ENCODE data around the gene MVB12B.

Gene MVB12B

DNA sequence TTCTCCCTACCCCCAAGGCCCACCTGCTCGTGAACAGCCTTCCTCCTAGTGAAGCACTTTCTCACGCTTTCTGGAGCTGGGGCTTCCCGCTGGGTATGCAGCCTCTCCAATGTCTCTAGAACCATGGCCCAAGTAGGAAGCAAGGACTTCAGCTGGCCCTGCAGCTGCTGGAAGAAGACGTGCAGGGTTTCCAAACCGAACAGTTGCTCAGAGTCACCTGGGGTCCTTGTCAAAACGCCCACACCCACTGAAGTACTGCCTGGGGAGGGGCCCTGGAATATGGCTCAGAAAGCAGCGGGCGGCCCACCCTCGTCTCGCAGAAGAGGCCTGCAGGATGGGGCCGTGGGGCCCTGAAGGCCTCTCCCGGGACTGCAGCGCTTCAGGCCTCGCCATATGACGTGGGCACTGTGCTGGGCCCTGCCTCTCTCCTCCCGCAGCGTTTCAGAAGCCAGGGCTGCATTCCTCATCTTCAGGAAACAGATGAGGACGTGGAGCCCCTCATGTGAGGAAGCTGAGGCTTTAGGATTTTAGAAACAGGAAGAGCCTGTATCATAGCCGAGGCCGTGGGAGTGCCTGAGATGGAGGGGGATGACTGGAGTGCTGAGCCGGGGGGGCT lies 171.1 kb downstream of the MVB12B start:
- no peak for DNase-seq

DNA sequence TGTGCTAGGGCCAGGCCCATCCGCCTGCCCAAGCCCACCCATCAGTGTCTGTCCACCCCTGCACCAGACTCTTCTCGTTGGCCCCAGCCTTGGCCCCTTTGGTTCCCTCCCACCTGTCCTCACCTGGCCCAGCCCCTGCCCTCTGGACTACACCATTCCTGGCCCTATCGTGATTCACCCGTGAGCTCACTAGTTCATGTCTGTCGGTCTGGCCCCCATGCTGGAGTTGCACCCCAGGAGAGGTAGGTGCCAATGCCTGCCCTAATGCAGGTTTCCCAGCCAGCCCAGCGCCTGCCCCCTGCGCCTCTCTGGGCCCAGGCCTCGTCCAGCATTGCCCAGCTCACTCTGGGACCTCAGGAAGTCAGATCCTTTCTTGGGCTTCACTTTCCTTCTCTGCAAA lies 171.7 kb downstream of the MVB12B start:
- no peak for DNase-seq

DNA sequence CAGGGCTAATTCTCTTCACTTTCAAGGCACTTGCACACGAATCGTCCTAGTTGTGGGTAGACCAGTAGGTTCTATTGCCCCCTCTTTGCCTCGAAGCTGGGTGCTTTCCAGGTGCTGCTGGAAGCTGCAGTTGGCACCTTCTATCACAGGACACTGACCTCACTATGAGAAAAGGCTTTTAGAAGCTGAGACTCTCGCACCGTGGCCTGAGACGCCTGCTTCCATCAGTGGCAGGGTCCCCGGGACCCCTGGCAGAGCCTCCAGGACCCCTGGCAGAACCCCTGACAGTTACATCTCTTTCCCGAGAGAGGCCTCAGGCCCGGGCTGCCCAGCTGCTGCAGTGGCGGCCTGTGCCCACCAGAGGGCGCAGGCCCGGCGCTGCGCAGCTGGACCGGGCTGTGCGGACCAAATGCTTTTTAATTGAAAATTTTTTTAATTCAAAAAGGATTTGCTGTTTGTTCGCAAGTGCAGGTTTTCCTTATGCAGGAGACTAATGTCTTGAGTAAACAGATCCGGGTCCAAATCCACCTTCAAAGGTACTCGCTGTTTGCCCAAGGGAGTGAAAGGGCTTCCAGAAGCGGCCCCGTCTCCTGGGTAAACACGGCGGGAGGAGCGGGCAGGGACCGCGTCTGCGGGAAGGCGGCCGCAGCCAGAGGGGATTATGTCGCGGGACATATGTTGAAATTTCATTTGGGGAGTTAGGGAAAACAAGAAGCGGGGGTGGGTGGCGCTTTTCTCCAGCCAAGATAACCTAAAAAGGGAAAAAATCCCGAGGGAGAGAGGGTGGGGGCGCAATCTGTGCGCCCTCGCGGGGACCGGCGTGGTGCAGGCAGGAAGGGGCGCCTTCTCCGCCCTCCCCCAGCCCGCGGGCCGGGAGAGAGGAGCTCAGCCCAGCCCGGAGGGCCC lies 172.6 kb downstream of the MVB12B start:
- DNase-seq: peak; percentile 25

DNA sequence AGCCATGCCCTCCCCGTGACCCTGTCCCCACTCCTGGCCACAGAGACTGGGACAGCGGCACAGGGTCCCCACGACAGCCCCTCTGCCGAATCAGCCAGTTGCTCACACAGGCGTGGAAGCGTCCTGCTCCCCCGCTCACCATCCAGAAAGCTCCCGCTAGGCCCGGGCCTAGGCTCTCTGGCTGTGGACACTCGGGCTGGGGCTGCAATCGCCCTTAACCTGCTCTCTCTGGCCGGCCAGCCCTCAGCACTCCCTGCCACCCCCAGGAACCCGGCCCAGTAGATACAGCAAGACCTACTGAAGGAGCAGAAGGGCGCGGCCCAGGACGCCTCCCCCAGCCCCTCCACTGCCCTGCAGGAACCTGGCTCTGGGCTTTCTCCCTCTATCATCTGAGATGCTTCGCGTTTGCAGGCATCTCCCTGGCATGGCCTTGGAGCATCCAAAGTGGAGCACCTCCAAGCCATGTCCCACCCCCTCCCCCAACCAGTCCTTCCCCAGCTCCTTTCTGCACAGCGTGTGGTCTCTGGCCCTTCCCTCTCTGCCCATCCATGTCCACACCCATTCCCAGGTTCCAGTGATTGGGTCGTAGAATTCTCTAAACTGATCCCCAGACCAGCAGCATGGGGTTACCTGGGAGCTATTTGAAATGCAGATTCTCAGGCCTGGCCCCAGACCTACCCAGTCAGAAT lies 173.4 kb downstream of the MVB12B start:
- DNase-seq: no peak

DNA sequence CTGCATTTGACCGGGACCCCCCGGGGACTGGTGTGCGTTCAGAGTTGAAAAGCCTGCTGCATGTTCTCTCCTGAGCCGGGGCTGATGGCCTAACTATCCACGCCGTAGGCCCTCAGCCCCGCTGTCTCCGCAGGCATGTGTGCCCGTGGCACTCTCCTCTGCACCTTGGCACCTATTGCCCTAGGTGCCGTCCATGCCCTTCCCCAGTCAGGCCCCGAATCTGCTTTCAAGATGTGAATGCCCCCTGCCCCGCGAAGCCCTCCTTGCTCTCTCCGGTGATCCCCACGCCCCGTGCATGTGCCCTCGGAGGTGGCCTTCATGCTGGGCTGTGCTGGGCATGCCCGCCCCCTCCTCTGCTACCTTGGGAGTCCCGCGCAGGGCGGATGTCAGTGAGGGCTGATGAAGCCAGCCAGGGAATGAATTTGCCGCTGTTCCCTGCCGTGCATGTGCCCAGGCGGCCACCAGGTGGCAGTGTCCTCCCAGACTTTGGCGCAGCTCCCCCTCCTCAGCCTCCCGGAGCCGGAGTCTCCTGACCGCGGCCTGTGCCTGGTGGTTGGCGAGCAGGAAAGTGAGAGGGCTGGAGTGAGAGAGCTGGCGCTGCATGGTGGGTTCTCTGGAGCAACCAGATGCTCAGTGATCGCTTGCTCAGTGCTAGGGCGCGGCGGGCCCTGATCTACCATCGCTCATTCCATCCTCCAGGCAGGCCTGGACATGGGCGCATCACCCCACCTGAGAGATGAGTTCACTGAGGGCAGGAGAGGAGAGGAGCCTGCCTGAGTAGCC lies 174.2 kb downstream of the MVB12B start:
- peak; percentile 41 for DNase-seq

DNA sequence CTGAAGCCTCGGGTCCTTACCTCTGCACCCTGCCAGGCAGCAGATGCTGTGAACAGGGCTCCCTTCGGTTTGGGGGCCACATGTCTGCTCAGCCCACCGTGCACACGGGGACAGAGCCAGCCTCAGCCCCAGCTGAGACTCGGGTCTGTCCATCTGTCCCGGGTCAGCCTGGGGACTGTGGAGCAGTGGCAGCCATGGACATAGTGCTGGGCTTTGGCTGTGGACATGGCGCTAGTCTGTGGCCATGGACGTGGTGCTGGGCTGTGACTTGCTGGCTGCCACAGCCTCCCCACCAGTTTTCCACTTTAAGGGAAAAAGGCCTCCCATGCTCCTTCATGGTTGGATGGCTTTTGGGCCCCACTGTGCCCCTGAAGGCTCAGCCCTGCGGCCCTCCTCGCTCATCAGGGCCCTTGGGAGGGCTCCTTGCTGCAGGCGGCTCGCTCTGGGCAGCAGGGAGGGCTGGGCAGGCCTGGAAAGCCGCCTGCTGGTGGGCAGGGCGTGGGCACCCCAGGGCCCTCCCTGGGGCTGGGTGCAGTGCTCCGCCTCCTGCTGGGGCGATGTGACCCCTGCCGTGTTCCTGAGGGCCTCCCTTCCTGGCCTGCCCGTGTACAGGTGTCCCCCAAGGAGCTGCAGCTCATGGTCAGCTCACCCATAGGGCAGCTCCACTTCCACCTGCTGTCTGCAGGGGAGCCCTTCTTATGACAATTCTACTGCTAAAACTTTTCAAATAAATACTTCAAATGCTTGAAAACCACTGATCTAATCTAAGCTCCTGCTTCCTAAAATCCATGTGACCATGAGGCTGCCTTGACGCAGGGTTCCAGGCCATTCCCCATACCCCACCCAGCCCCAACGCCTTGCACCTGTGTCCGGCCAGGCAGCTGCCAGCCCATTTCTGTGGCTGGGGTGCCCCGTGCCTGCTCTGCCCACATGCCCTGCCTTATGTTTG lies 175.0 kb downstream of the MVB12B start:
- DNase-seq: no peak

DNA sequence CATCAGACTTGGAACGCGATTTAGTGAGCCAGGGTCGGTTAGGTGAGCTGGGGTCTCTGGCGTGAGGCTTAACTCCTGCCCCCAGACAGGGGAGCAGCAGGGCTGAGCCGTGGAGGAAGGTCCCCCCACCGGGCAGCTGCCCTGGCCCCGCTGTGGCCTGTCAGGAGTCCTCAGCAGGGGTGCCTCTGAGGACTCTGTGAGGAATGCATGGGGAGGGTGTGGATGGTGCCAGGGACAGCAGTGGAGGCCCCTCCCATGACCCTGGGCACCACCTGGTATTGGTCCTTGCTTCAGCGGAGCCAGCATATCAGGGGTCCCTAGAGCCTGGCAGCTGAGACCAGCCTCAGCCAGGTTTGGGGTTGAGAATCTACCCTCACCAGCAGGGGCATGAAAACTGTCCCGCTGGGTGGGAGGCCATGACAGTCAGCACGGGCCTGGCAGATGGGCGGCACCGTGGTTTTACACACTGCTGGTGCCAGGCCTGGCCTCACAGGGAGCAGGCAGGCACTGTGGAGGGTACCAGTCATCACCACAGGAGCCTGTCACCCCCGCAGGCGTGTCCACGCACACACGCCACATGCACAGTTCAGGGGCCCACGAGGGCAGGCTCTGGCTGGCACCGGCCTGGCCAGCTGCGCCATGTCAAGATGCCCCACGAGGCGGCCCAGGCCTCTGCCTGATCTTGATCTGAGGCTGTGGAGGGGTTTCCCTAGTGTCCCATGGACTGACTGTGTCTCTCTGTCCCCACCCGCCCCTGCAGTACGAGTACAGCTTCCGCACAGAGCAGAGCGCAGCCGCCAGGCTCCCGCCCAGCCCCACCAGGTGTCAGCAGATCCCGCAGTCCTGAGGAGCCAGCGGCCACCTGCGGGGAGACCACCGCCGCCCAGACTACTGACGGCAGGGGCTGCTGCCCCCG lies 176.0 kb downstream of the MVB12B start:
- no peak for DNase-seq

DNA sequence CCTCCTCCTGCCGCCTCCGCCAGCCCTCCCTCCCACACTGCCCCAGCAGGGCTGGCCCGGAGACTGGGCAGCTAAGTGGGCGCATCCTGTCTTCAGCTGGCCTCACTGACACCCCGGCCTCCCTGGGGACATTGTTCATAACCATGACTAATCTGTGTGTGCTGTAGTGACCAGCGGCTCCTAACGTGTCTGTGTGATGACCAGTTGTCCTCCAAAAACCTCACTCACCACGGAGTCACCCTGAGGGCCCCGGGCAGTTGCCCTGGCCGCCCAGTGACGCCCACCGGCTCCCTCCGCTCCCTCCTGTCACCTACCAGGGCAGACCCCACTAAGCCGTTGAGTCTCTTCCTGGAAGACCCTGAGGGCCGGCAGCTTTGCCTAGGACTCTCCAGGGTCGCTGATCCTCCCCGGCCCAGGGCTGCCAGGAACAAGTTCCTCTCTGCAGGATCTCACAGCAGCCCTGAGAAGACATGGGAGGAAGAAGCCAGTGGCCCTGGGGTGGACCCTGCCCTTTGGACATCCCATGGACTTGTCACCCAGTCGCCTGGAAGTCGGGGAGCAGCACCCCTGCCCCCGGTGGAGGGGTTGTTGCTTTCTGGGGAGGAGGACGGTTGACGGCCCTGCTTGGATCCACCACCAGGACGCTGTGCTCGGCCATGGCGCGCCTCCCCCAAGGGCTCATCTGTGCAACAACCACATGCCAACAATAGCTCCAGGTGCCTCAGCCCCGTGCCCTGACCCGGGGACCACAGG lies 176.9 kb downstream of the MVB12B start:
- DNase-seq: no peak

DNA sequence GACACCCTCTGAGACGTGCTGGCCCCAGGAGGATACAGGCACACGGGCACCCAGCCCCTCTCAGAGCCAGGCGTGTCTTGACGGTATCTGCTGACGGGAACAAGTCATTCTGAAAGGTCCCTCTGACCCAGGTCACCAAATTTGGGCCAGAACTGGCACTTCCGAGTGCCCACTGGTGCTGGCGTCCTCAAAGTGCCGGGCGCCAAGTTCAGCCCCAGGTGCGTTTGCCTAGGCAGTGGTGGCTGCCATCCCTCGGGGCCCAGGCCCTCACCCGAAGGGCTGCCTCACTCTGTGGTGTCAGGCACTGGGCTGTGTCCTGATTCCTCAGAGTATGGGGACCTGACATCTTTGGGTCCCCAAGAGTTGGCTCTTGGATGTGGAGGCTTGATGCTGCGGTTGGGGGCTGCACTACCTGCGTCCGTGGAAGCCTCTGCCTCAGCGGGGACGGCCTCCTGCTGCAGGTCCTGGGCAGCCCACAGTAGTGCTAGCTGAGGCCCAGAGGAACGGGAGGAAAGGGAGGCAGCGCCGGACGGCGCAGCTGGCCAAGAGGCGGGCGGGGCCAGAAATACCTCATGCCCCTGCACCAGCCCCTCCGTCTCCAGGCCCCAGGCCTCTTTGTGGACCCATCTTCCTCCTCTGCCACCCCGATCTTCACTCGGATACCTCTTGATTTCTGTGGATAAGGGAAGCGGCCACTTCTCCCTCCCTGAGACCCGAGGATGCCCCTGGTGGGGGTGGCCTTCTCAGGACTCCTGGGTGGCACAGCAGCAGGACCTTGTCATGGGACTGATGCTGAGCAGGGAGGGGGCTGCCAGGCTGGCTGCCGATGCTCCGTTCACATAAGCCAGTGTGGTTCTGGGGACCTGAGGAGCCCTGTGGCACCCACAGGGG lies 177.7 kb downstream of the MVB12B start:
- DNase-seq: no peak

DNA sequence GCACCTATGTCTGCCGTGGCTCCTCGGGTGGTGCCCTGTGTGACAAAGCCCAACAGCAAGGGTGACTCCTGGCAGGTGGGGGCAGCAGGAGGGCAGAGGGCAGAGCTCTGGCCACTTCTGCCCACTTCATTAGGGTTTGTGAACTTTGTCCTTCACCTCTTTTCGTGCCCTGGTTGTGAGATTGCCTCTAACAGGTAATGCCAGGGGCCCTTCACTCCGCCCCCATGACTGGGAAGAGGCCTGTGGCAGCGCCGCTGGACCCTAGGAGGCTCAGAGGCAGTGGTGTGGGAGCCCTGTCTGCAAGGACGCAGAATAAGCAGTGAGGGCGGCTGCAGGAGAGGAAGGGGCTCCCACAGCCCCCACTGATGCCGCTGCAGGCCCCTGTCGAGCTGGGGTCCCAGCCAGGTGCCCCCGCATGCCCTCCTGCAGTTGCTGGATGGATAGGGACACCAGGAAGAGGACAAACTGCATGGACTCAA lies 178.4 kb downstream of the MVB12B start:
- no peak for DNase-seq

DNA sequence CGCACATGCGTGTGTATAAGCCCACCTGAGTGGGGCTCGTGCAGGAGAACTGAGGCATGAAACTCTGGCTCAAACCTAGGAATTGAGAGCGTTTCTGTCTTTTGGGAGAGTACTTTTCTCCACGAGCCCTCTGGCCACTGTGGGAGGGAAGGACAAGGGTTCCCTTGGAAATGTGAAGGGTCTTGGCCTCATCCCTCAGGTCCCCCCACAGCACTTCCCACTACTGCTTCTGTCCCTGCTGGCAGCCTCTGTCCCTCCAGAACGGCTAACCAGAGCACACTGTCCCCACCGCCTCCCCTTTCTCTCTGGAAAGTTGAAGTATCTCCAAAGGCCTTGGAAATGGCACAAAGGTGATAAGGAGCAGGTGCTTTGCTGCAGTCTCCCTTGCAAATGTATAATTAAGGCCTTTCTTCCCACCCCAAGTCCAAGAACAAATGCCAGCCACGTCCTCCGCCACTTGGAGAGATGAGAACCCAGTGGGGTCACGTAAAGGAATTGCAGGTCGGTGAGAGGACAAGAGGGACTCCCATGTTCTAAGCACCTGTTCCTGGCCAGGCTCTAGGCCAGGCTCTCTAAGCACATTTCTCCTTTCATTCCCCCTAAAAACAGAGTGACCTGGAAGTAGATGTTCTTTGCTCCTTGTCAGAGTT lies 179.2 kb downstream of the MVB12B start:
- DNase-seq: no peak

DNA sequence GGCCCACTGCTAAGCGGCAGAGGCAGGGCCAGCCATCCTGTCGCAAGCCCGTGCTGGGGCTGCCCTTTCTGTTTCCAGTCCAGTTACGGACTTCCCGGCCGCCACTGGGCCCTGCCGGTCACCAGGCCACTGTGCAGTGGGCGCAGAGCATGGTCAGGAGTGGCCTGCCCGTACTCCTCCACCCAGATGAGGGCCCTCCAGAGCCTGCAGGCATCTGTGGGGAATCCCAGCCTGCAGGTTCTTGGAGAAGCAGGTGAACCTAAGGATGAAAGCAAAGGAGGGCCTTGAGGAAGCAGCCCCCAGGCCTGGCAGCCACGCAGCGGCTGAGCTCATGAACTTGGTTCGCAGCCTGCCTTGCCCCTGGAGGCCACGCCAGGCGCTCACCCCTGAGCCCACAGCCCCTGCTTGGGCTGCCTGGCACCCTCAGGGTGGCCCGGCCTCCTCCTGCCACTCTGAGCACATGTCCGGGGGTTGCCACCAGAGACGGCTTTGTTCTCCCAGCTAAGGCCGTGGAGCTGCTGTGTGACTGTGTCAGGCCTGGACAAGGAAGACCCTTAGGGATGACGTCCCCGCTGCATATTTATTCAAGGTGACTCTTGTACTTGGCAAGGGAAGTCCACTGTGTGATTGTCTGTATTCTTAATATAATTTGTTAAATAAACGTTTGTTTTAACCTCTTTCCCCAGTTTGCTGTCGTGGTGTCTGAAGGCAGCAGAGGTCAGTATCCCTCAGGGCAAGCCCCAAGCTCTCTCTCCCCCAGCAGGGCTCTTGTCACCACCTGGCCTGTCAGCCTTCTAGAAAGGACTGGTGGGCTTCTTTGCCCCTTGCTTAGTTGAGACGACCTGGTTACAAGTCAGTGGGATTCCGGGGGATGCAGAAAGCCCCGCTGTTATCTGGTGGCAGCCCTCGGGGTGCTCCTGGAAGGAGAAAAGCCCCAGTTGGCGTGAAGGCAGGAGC lies 180.0 kb downstream of the MVB12B start:
- no peak for DNase-seq

DNA sequence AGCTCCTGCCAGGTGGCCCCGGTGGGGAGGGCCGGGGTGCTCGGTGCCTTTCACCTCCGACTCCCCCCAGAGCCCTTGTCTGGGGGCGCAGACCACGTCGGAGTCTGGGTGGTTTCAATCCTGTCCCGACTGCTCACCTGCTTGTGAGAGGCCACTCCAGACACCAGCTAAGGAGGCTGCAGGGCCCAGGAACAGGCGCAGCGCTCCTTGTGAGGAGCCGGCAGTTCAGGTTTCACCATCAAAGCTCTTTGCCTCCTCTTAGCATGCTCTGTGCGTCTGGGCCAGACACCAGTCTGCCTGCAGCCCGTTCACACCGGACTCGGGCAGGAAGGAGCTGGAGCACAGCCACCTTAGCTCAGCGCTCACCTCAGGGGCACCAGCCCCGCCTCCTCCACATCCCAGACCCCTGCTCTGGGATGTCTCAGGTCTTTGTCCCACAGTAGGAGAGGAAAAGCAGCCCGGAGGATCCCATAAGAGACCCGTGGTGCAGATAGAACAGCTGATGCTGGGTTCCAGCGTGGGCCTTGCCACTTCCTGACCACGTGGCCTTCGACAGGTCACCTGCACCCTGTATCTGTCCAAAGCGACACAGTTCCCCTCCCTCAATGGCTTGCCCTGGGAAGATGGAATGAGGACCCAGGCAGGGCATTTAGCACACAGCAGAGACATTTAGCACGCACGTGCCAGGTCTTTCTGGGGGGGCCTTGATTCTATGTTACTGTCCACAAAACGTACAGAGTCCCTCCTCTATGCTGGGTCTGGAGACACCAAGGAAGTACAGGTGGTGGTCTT lies 180.9 kb downstream of the MVB12B start:
- DNase-seq: no peak

DNA sequence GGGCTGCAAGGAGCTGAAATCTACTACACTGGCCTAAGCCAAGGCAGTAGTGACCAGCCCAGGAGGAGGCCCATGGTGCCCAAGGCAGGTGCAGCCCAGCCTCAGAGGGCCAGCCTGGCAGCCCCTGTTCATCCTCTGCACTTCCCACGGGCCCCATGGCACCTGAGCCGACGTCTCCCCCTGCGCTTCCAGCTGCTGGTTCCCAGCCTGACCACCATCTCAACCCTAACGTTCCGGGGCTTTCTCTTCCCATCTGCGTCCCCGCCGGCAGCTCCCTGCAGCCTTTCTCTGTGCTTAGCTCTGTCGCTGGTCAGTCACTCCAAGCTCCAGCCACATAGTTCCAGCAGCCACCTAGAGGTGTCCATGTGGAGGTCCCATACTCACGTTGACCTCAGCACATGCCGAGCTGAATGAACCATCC lies 181.6 kb downstream of the MVB12B start:
- DNase-seq: no peak

DNA sequence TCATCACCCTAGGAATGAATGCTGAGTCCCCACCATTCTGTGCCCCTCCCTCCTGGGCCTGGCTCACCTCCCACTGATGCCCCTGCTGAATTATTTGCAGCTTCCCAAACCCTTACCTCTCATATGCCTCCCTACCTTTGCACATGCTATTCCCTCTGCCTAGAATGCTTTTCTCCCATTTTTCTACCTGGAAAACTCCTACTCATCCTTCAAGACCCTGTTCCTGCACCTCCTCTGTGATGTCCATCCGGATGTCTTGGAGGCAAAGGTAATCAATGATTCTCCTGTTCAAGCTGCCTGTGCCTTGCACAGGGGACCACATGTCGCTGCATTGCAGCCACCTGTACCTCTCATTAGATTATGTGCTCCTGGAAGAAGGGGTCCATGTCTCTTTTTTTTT lies 182.3 kb downstream of the MVB12B start:
- DNase-seq: no peak

DNA sequence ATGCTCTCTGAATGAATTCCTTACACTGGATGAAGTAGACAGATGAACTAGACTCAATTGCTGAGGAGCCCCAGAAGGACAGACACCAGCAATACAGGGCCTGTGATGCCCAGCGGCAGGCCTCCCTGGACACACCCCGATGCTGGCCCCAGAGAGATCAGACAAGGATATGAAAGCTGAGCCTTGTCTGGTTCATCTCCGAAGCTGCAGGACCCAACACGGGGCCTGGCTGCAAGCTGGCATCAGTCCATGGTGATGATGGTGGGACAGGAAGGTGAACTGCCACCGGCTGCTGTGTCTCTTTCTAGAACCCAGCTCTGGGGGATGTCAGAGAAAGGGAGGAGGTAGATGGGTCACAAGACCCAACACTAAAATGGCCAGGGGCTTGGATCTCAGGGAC lies 183.1 kb downstream of the MVB12B start:
- no peak for DNase-seq

Measured in NCI-H1694 (cell line).